SKM-1 (cell line): ENCODE results near the gene NIPBL.
"Not testable (repeated sequence)": the region's sequence is repeated elsewhere in the genome, so short reads cannot be mapped to it uniquely, and the experiment has no call there.

Experiments
- DNase-seq: peaks from one replicate; lab custom pipeline; 2025; ENCODE audit not compliant: unreplicated experiment; lab: John Stamatoyannopoulos, UW

NIPBL gene

GRCh38 chr5:36901077-36901476 is 24.5 kb downstream of the NIPBL start:
- DNase-seq: not testable (repeated sequence)

- DNase-seq: no peak
These were observed 25.3 kb downstream of the NIPBL start for GRCh38 chr5:36901856-36902255.

GRCh38 chr5:36902353-36902752 is 25.8 kb downstream of the NIPBL start:
- no peak for DNase-seq

- no peak for DNase-seq
These were observed 28.1 kb downstream of the NIPBL start for GRCh38 chr5:36904677-36905076.

- DNase-seq: no peak
These were observed 32.1 kb downstream of the NIPBL start for GRCh38 chr5:36908544-36909260.

GRCh38 chr5:36915653-36916052 is 39.1 kb downstream of the NIPBL start:
- no peak for DNase-seq

GRCh38 chr5:36916614-36917013 is 40.0 kb downstream of the NIPBL start:
- not testable (repeated sequence) for DNase-seq

GRCh38 chr5:36917358-36917757 is 40.8 kb downstream of the NIPBL start:
- not testable (repeated sequence) for DNase-seq

GRCh38 chr5:36919238-36919637 is 42.7 kb downstream of the NIPBL start:
- no peak for DNase-seq

- no peak for DNase-seq
These were observed 43.1 kb downstream of the NIPBL start for GRCh38 chr5:36919650-36920049.

GRCh38 chr5:36928947-36929346 is 52.4 kb downstream of the NIPBL start:
- DNase-seq: no peak

- DNase-seq: no peak
These were observed 52.9 kb downstream of the NIPBL start for GRCh38 chr5:36929438-36929837.

GRCh38 chr5:36932056-36932455 is 55.5 kb downstream of the NIPBL start:
- no peak for DNase-seq

GRCh38 chr5:36932699-36933098 is 56.1 kb downstream of the NIPBL start:
- no peak for DNase-seq

- DNase-seq: no peak
These were observed 58.3 kb downstream of the NIPBL start for GRCh38 chr5:36934740-36935356.

GRCh38 chr5:36935805-36936204 is 59.2 kb downstream of the NIPBL start:
- no peak for DNase-seq

- DNase-seq: no peak
These were observed 59.7 kb downstream of the NIPBL start for GRCh38 chr5:36936309-36936708.

GRCh38 chr5:36938129-36938528 is 61.6 kb downstream of the NIPBL start:
- no peak for DNase-seq

- no peak for DNase-seq
These were observed 63.6 kb downstream of the NIPBL start for GRCh38 chr5:36939969-36940858.

- DNase-seq: no peak
These were observed 67.0 kb downstream of the NIPBL start for GRCh38 chr5:36943584-36943983.

GRCh38 chr5:36944024-36944423 is 67.5 kb downstream of the NIPBL start:
- no peak for DNase-seq
